HG03045 (cell line): ENCODE measurements around the gene VWA2.

Experiments
- ATAC-seq: cut with Tn5 transposase; IDR thresholded peaks from one replicate; pipeline ENCODE4 v1.9.1; 2021; ENCODE audit warnings: mild to moderate bottlenecking, moderate library complexity; ENCODE audit not compliant: unreplicated experiment

The VWA2 gene

DNA sequence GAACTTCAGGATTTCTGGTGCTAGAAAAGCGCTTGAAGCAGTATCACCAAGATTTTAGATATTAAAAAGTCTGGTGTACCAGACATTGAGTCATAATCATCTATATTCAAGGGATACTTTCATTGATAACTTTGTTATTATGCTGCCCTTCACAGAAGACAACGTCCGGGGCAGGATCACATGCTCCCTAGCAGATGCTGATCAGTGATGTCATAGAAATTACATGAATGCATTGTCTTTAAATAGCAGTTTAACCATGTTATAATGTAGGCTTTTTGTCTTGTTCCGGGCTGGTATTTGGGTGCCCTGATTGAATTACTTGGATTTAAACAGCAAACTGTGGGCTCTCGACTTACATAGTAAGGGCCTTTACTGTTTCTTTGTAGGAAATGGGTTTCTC is 54.0 kb downstream of the VWA2 start:
- no peak for ATAC-seq

DNA sequence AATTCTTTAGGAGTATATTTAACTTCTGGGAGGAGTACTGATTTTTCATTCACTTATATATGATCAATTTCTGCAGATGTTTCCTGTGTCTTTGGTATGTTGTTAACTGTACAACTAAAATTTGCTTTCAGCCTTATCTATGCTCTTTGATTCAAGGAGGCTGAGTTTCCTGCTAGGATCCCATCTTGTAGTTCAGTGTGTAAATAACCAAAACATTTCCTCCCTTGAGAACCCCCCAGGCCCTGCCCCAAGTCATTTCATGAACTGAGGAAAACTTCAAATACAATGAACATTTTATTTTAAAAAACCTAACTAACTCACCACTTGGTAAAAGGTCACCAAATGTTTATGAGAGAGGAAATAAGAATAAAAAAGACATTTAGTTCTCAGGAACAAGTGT is 55.5 kb downstream of the VWA2 start:
- ATAC-seq: no peak

DNA sequence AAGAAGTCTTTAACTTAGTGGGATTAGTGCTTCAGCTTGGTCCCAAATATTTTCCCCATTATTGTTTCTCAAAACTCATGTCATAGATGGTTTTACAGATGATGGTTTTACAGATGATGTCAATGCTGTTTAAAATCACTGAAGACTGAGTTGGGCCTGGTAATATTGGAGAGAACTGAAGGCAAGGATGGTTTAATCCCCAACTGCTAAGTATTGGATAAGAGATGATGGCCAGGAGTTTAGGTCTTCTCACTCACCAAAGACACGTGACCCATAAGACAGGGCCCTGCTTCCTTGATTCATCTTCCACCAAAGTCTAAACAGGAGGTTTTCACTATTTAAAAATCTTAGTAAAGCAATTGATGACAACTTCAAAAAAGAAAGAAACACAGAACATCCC is 56.3 kb downstream of the VWA2 start:
- ATAC-seq: no peak

DNA sequence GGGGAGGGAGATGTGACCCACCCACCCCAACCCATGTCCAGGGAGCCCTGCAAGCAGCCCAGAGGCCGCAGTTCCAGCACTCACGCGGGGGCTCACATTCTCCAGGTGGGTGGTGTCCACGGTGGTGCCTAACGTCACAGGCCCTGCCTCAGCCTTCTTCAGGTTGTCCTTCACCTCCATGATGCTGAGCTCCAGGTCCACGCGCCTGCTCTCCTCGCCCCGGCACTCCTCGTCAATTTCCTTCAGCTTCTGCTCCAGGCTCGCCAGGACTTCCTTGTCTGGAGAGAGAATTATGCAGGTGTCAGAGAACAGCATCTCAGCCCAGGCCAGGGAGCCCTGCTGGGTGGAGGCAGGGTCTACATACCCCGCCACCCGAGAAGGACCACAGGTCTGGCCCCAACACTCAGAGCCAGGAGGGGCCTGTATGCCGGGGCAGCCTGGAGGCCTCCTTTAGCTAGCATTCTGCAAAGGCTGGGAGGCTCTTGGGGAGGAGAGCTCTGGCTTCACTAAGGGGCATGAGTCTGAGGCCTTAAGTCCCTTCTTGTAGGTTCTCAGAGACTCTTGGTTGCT is 58.2 kb downstream of the VWA2 start:
- no peak for ATAC-seq

DNA sequence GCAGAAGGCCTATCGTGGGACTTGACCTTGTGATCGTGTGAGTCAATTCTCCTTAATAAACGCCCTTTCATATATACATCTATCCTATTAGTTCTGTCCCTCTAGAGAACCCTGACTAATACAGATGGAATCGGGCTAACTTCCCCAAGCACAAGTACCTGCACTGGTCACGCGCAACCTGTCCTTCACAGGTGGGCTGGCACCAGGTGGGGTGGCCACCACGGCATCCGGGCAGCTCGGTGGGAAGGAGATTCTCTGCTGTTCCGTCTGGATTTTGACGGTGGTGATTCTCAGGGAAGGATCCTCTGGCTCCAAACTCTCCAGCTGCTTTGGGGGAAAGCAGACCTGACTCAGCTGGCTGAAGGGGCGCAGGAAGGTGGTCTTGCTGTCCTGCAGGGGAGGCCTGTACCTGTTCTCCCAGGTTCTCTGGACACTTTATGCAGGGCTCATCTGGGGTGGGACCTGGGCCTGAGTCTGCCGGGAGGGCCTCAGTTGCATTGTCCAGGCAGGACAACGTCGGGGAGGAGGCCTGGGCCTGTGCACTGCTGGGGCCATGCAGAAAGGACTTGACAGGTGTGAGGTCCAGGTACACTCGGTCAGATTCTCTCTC is 61.1 kb downstream of the VWA2 start:
- no peak for ATAC-seq

DNA sequence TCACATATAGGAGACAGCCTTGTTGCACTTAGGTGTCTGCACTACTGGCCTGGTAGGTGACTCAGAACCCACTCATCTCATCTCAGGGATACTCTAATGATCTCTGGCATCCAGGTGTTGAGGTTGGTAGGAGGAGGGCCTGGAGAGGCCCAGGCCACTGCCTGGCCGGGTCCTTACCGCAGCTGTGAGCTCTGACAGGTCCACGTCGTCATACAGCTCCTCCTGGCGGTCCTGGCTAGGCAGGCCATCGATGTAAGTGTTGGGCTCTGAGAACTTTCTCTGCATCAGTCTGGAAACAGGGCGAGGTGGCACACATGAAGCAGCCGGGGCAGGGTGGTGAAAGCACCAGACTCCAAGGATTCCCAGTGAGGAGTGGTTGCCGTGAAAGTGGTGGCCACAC is 62.1 kb downstream of the VWA2 start:
- ATAC-seq: no peak

DNA sequence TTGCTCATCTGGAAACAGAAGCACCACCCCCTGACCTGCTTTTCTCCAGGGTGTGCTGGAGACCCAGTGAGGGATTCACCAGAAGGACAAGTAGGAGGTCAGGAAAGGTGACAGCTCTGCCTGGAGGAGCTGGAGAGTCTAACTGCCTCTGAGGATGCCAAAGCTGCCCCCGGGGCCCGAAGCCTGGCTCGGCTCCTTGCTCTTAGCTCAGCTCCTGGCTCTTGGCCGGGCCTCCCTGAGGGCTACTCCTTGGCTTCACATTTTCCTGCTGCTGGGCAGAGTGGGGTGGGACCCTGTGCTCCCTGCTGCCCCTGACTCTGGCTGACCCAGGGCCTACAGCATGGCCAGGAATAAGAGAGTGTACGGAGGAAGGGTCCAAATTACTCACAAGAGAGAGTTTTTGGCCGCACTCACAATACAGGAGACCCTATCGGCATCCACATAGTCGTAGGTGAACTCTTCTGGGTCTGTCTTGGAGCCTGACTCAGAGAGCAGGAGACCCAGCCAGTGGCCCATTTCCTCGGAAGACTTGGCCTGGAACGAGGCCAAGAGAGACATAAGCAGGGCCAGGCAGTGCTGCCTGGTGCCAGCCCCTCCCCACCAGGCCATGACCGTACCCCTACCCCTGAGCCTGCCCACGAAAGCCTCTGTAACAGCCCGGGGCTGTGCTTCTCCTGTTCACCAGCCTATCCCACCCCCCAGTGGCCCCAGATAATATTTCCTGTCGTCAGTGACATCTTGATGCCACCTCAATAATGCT is 63.1 kb downstream of the VWA2 start:
- no peak for ATAC-seq

DNA sequence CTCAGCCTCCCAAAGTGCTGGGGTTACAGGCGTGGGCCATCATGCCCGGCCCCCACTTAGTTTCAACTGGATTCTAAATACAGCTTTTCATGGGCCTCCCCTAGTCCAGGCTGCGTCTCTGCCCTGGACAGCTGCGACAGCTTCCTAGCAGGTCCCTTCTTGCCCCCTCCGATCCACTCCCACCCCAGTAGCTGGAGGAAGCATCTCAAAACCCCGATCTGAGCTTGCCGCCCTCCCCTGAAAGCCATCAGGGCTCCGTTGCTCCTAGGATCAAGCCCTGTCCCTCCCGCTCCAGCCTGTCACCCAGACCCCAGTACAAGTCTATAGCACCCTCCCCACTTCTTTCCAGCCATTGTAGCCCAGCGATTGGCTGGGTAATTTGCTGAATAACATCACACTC is 64.5 kb downstream of the VWA2 start:
- ATAC-seq: no peak

DNA sequence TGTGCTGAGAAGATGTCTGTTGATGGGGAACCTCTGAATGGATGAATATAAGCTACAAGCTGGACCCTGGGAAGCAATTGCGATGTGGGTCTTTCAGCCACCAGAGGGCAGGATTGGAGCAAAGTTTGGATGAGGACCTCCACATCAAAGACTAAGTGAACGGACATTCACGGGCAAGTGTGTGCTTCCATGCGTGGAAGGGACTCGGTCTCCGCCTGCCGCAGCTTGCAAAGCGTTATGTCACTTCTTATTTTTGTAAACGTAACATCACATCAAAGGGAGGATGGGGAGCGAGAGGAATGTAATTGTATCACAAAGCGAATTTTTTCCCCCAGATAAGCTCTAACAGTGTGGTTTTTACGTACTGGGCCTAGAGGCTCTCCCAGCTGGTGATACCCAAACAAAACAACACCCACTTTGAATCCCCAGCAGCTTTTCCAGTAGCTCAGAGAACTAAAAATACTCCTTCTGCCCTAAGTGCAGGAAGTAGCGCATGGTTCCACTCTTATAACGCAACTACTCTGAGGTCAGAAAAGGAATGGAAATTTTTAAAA is 65.0 kb downstream of the VWA2 start:
- peak; percentile 77 for ATAC-seq

DNA sequence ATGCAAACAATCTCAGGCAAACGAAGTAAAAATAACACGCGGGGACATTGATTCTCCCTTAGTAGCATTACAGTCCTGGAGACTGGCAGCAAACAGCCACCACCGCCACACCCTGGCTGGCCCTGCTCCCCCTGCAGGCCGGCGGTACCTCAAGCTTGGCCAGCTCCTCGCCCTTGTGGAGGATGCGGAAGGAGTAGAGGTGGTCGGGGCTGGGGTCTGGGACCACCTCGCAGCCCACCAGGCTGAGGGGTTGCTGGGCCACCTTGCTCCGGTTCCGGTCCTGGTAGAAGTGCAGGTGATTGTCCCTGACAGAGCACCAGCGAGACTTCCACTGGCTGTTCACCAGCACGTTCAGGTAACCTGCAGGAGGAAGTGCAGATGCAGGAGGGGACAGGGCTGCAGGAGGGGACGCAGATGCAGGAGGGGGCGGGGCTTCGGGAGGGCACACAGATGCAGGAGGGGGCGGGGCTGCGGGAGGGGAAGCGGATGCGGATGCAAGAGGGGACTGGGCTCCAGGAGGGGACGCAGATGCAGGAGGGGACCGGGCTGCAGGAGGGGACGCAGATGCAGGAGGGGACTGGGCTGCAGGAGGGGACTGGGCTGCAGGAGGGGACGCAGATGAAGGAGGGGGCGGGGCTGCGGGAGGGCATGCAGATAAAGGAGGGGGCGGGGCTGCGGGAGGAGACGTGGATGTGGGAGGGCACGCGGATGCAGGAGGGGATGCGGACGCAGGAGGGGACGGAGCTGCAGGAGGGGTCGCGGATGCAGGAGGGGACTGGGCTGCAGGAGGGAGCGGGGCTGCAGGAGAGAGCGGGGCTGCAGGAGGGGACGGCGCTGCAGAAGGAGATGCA is 65.7 kb downstream of the VWA2 start:
- peak; percentile 47 for ATAC-seq

DNA sequence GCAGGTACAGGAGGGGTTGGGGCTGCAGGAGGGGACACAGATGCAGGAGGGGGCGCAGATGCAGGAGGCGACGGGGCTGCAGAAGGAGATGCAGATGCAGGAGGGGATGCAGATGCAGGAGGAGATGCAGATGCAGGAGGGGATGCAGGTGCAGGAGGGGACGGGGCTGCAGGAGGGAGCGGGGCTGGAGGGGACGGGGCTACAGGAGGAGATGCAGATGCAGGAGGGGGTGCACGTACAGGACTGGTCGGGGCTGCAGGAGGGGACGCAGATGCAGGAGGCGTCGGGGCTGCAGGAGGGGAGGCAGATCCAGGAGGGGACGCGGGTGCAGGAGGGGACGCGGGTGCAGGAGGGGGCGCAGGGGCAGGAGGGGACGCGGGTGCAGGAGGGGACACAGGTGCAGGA is 66.5 kb downstream of the VWA2 start:
- ATAC-seq: no peak

DNA sequence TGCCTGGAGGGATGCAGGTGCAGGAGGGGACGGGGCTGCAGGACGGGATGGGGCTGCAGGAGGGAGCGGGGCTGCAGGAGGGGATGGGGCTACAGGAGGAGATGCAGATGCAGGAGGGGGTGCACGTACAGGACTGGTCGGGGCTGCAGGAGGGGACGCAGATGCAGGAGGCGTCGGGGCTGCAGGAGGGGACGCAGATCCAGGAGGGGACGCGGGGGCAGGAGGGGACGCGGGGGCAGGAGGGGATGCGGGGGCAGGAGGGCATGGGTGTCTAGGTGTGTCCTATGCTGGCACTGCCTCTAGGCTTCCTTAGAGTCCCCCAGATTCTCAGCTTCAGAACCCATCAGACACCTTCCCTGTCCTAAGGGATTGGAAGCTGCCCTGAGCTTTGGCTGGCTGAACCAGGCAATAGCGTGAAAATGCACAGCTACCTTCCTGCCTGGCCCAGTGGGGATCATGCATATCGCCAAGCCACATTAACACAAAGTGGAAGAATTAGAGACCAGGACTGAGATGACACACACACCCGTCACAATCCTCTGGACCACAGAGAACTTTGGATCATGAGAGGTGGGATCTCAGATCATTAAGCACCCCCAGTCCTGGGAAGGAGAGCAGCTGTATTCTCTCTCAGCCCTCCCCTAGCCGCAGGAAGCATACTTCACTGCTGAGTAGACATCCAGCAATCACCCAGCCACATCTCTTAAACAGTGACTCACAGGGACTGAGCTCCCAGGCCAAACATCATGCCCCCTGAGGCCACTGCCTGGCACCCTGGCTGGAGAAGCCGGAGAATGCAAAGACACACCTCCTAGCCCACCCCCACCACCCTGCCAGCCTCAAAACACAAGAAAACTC is 67.3 kb downstream of the VWA2 start:
- no peak for ATAC-seq

DNA sequence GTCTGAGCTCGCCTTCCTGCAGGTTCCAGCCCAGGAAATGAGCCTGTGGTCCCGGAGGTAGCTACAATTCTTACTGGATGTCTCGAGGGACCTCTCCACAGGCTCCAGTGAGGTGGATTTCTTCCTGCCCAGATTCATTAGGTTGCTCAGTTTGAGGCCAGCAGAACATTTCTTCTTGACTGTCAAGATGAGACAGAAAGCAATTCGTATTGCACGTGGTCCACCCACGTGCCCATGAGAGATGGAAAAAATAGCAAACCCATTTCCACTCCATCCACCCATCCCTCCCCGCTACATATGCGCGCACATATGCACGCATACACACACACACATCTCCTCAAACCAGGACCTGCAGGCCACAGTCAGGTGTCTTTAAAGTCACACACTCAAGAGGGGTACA is 68.7 kb downstream of the VWA2 start:
- ATAC-seq: no peak

DNA sequence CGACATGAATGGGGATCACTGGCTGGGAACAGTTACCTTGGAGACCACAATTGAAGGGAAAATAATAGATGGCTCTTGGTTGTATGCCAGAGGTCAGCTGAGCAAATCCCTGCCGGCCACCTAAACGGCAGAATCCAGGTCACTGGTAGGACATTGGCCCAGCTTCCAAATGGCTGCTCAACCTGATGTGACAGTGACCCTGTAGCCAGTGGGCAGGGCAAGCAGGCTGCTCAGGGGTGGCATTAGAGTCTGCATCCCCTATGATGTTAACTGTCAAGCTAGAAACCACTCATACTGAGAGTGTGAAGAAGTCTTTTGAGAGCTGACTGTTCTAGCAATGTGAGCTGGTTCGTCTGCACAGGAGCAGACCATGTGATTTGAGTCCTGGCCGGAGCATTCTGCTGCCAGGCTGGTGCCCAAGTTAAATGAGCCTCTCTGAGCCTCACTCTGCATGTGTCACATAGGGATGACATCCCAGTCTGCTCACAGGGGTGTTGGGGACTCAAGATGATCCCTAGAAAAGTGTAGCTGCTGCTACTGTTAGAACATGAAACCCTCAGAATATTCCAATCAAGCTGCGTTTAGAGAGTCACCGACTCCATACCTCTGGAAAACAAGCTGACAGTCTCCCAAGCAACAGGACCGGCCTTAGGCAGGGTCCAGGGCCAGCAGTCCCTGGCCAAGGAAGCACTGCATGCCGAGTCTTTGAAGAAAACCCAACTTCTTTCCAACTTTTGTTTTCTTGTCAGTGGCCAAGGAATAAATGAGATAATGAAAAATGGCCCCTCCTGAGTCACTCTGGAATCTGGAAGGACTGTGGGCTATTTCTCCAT is 69.7 kb downstream of the VWA2 start:
- no peak for ATAC-seq

DNA sequence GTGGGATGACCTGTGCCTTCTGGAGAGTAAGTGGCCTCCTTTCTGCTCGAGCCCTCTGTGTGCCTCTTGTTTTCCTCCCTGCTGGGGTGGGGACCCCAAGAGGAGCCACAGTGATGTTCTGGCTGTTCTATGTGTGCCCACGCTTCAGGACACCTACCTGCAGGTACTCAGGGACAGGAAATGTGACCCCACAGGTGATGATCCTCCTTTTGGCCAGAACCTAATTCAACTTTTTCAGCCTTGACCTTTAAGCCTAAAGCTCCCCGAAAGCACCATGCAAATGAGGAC is 70.3 kb downstream of the VWA2 start:
- no peak for ATAC-seq

DNA sequence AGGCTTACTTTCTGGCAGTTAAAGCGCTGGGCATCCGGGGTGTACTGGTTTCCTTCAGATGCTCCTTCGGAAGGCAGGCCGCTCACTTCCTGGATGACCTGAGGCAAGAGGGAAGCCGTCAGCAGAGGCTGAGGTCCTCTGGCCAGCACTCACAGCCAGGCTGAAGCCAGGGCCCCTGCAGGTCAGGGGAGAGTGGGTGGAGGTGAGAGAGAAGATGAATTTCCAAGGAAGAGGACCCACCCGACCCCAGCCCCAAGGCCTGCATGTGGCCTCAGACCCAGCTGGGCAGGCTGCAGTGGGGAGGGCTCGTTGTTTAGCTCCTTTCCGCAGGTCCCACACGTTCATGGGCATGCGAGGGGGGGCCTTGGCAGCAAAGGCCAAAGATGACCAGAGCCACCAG is 71.3 kb downstream of the VWA2 start:
- ATAC-seq: no peak

DNA sequence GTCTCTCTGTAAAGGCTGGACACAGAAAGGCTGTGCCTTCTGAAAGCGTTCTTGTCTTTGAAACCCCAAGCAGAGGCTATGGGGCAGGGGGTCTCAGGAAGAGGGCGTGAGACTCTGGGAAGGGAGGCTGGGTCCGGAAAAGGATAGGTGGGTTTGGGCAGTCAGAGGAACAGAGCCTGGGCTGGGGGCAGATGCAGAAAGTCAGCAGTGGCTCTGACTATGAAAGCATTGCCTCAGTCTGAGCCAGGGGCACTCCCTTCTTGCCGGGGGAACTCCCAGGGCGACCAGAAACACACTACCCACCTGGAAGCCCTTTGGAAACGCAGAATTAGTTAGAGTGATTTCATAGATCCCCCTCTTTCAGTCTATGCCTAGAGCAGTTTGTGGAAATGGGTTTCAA is 72.0 kb downstream of the VWA2 start:
- no peak for ATAC-seq

DNA sequence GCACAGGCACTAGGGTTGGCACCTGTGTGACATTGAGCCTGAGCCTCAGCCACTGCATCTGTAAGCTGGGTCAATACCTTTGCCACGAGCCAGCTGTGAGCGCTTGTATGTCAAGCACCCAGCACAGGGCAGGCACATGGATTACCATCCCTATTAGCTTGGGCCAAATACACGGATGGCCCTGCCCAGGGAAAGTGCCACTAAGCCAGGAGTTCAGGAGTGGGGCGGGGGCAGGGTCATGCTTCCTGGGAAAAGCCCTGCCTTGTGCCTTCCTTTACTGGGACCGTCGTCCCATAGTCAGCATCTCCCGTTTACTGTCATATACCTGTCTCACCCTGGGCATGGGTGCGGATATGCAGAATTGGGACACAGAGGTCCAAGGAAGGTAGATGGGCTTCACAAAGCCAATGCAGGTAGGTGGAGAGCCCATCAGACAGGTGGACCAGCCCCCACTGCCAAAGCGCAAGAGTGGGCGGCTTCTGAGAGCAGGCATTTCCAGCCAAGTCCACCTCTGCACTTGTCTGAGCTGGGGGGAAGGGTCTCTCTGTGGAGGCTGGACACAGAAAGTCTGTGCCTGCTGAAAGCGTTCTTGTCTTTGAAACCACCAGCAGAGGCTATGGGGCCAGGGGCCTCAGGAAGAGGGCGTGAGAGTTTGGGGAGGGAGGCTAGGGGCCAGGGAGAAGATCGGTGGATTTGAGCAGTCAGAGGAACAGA is 72.6 kb downstream of the VWA2 start:
- no peak for ATAC-seq

DNA sequence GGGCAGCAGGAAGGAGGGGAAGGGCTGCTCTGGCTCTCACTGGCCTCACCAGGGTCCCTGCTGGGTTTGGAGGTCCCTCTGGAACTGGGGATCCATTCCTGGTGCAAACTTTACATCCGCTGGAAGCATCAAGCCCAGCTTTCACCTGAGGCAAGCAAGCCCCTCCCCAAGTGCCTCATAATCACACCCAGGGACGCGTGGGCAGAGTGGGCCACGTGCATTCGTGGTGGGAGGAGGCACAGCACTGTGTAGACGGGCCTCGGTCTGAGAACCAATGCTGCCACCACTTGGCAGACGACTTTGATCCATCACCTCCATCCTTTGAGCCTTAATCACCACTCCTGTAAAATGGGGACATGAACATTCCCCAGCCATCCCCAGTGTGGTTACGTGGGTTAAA is 74.1 kb downstream of the VWA2 start:
- ATAC-seq: no peak
